K562 (cell line): Measurements from ENCODE around the gene SDF4. TPM values are rescaled to one million over a fixed set of nuclear protein-coding genes. Genes with fewer than 3 reads are reported as not detected.
A peak's percentile ranks its signal among the peaks of the same experiment; 100 is the strongest.

Source experiments
- ARID3B ChIP-seq: fragments of 250-450 bp; sonication (Bioruptor Pico); IDR thresholded peaks from 2 replicates; pipeline ENCODE4 v1.4.0; 2020; ENCODE audit warnings: borderline replicate concordance
- CHD2 ChIP-seq: IDR thresholded peaks from 2 replicates; pipeline ENCODE4 v1.6.1; 2011; ENCODE audit warnings: low read depth, low read length
- MCM3 ChIP-seq: fragments of 450-650 bp; IDR thresholded peaks from 2 replicates; pipeline ENCODE4 v1.6.1; 2016
- RBM22 ChIP-seq: fragments of 200-400 bp; formaldehyde crosslinking; IDR thresholded peaks from 2 replicates; pipeline ENCODE4 v1.6.1; 2018; ENCODE audit warnings: low read length, low read depth; ENCODE audit not compliant: poor library complexity, severe bottlenecking
- SIRT6 ChIP-seq: IDR thresholded peaks from one replicate; pipeline ENCODE4 v1.6.1; 2012; ENCODE audit warnings: low read depth, mild to moderate bottlenecking, control low read depth, inconsistent platforms, low read length, moderate library complexity
- TRIM25 ChIP-seq: fragments of 450-650 bp; IDR thresholded peaks from 2 replicates; pipeline ENCODE4 v1.7.0; 2016; ENCODE audit warnings: borderline replicate concordance
- ZNF280A ChIP-seq: fragments of 450-650 bp; IDR thresholded peaks from 2 replicates; pipeline ENCODE4 v1.6.1; 2018; ENCODE audit warnings: mild to moderate bottlenecking, low read depth; ENCODE audit not compliant: partially characterized antibody
- ZNF384 ChIP-seq: IDR thresholded peaks from 2 replicates; pipeline ENCODE4 v1.6.1; 2012; ENCODE audit warnings: low read depth, low read length, improper control_type of control experiment
- ZSCAN32 ChIP-seq: fragments of 450-650 bp; formaldehyde crosslinking; IDR thresholded peaks from 2 replicates; pipeline ENCODE4 v1.4.0; 2020; ENCODE audit warnings: mild to moderate bottlenecking, moderate library complexity
- polyA plus RNA-seq, 8 experiments: library from polyadenylated mRNA; depleted of rRNA in 4 of 8; stranded (reverse) in 5 of 8; unstranded in 3 of 8; fragments of >200 nt; fragmentation: Nextera tagmentation in 2 of 8; fragmentation: Illumina TruSeq in 1 of 8; extraction: Ambion mirVana in 2 of 8; extraction: Trizol in 1 of 8; gene quantifications; 2 replicates each; pipeline versions ENCODE4 v1.2.1 to v1.2.3, GENCODE V29; 2011 to 2014; ENCODE audit warnings: inconsistent platforms in 1 of 8, missing spikeins in 1 of 8
- total RNA-seq, 7 experiments: library from RNA; depleted of rRNA in 6 of 7; stranded (reverse); fragments of >200 nt in 6 of 7; fragmentation: Illumina TruSeq in 2 of 7; extraction: Trizol in 2 of 7; gene quantifications; 2 replicates each; pipeline versions ENCODE4 v1.2.1 to v1.2.3, GENCODE V29; 2011 to 2021; ENCODE audit warnings: low replicate concordance in 1 of 7
- TF ChIP-seq, protein P1 (sequence below), 2 experiments: fragments of 450-650 bp; IDR thresholded peaks; 2 replicates each; pipeline ENCODE4 v1.6.1; 2016
- TF ChIP-seq, protein P2 (sequence below): fragments of 250-450 bp; sonication (Bioruptor Pico); IDR thresholded peaks from 2 replicates; pipeline ENCODE4 v1.4.0; 2020
- TF ChIP-seq, protein P3 (sequence below): IDR thresholded peaks from 2 replicates; pipeline ENCODE4 v1.6.1; 2011; ENCODE audit warnings: borderline replicate concordance, low read depth, mild to moderate bottlenecking, moderate library complexity, low read length; ENCODE audit not compliant: insufficient read depth, poor library complexity, severe bottlenecking
- TF ChIP-seq, protein P4 (sequence below): IDR thresholded peaks from 3 replicates; pipeline ENCODE4 v1.6.1; 2011; ENCODE audit warnings: borderline replicate concordance, mild to moderate bottlenecking, moderate library complexity; ENCODE audit not compliant: insufficient read length; ENCODE audit errors: extremely low read depth

SDF4 gene
- total and polyA plus RNA-seq, 9 of the 15 experiments (the other 6 are each of a cell fraction or from before 2014, with no cell fraction given) = 0.35 to 160 (median 65.2) TPM

DNA sequence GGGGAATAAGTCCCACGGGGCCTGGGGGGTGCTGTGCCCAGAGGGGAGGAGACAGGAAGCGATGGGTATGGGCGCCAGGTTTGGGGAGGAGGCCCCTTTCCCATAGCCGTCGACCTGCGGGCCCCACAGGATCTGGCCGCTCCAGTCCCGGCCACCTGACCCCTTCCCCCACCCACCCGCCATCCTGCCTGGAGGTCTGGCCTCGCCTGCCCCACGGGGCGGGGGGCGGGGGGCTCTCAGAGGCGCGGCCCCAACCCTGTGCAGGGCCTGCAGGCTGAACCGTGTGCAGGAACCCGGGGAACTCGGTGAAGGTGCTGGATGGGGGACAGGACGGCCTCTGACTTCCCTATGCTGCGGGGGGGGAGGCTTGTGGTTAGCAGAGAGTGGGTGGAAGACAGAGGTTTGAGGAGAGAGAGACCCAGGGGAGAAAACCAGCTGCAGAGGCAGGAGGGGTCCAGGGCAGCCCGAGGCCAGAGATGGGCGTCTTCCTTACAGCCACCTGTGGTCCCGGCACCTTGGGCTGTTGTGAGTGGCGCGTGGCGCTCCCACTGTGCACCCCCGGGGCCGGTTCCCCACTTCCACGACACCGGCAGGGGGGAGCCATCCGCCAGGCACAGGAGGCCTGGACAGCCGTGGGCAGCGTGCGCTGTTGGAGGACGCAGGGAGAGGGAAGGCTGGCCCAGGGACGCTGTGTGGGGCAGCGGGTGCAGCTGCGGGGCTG lies 22.9 kb downstream of the SDF4 start (continued):
- TF ChIP-seq TRIM25 (no peak), ARID3B (no peak), CHD2 (no peak), ZNF280A (no peak), SIRT6 (no peak), ZSCAN32 (CRISPR knock-in tag) (no peak), ZNF384 (no peak), MCM3 (no peak), RBM22 (no peak)
- TF ChIP-seq, protein P1, sequence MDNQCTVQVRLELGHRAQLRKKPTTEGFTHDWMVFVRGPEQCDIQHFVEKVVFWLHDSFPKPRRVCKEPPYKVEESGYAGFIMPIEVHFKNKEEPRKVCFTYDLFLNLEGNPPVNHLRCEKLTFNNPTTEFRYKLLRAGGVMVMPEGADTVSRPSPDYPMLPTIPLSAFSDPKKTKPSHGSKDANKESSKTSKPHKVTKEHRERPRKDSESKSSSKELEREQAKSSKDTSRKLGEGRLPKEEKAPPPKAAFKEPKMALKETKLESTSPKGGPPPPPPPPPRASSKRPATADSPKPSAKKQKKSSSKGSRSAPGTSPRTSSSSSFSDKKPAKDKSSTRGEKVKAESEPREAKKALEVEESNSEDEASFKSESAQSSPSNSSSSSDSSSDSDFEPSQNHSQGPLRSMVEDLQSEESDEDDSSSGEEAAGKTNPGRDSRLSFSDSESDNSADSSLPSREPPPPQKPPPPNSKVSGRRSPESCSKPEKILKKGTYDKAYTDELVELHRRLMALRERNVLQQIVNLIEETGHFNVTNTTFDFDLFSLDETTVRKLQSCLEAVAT (IDR thresholded peaks at IDR 0.05) = peak in 1 of 2 experiments; percentile 65; a peak in 2 of 4 replicates
- TF ChIP-seq, protein P2, sequence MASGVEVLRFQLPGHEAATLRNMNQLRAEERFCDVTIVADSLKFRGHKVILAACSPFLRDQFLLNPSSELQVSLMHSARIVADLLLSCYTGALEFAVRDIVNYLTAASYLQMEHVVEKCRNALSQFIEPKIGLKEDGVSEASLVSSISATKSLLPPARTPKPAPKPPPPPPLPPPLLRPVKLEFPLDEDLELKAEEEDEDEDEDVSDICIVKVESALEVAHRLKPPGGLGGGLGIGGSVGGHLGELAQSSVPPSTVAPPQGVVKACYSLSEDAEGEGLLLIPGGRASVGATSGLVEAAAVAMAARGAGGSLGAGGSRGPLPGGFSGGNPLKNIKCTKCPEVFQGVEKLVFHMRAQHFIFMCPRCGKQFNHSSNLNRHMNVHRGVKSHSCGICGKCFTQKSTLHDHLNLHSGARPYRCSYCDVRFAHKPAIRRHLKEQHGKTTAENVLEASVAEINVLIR = no peak
- TF ChIP-seq, protein P3, sequence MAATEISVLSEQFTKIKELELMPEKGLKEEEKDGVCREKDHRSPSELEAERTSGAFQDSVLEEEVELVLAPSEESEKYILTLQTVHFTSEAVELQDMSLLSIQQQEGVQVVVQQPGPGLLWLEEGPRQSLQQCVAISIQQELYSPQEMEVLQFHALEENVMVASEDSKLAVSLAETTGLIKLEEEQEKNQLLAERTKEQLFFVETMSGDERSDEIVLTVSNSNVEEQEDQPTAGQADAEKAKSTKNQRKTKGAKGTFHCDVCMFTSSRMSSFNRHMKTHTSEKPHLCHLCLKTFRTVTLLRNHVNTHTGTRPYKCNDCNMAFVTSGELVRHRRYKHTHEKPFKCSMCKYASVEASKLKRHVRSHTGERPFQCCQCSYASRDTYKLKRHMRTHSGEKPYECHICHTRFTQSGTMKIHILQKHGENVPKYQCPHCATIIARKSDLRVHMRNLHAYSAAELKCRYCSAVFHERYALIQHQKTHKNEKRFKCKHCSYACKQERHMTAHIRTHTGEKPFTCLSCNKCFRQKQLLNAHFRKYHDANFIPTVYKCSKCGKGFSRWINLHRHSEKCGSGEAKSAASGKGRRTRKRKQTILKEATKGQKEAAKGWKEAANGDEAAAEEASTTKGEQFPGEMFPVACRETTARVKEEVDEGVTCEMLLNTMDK = no peak
- TF ChIP-seq, protein P4, sequence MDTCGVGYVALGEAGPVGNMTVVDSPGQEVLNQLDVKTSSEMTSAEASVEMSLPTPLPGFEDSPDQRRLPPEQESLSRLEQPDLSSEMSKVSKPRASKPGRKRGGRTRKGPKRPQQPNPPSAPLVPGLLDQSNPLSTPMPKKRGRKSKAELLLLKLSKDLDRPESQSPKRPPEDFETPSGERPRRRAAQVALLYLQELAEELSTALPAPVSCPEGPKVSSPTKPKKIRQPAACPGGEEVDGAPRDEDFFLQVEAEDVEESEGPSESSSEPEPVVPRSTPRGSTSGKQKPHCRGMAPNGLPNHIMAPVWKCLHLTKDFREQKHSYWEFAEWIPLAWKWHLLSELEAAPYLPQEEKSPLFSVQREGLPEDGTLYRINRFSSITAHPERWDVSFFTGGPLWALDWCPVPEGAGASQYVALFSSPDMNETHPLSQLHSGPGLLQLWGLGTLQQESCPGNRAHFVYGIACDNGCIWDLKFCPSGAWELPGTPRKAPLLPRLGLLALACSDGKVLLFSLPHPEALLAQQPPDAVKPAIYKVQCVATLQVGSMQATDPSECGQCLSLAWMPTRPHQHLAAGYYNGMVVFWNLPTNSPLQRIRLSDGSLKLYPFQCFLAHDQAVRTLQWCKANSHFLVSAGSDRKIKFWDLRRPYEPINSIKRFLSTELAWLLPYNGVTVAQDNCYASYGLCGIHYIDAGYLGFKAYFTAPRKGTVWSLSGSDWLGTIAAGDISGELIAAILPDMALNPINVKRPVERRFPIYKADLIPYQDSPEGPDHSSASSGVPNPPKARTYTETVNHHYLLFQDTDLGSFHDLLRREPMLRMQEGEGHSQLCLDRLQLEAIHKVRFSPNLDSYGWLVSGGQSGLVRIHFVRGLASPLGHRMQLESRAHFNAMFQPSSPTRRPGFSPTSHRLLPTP = no peak
